Stimulated activated naive CD8-positive, alpha-beta T cell treated with anti-CD3 and anti-CD28 coated beads, Interleukin-15, amount 100 ng/mL, for 72 hours (primary cell): ENCODE results near the gene GEMIN2.
"Not testable (repeated sequence)": the region's sequence is repeated elsewhere in the genome, so short reads cannot be mapped to it uniquely, and the experiment has no call there.

Source experiments
- ATAC-seq: fragments of 150-1000 bp; cut with Tn5 transposase; 2 replicates; pipeline ENCODE4 v1.10.0; 2021; ENCODE audit warnings: mild to moderate bottlenecking, moderate library complexity
- DNase-seq, 2 donors: peaks; one replicate each; pipeline ENCODE4 v3.0.0; 2021 to 2022
- H3K27ac Mint-ChIP-seq, 2 donors: one replicate each; pipeline ENCODE4 v1.8.0; 2022; ENCODE audit warnings: mild to moderate bottlenecking in 2 of 2, mixed read lengths in 2 of 2, moderate library complexity in 2 of 2
- H3K27me3 Mint-ChIP-seq: one replicate; pipeline ENCODE4 v1.8.0; 2022; ENCODE audit warnings: mixed read lengths
- H3K4me1 Mint-ChIP-seq: one replicate; pipeline ENCODE4 v1.8.0; 2022; ENCODE audit warnings: mild to moderate bottlenecking, mixed read lengths
- H3K4me3 Mint-ChIP-seq, 2 donors: one replicate each; pipeline ENCODE4 v1.8.0; 2022; ENCODE audit warnings: mild to moderate bottlenecking in 2 of 2, mixed read lengths in 2 of 2, moderate library complexity in 1 of 2
- H3K9me3 Mint-ChIP-seq, 2 donors: one replicate each; pipeline ENCODE4 v1.8.0; 2022; ENCODE audit warnings: mixed read lengths in 2 of 2

Gene GEMIN2

DNA sequence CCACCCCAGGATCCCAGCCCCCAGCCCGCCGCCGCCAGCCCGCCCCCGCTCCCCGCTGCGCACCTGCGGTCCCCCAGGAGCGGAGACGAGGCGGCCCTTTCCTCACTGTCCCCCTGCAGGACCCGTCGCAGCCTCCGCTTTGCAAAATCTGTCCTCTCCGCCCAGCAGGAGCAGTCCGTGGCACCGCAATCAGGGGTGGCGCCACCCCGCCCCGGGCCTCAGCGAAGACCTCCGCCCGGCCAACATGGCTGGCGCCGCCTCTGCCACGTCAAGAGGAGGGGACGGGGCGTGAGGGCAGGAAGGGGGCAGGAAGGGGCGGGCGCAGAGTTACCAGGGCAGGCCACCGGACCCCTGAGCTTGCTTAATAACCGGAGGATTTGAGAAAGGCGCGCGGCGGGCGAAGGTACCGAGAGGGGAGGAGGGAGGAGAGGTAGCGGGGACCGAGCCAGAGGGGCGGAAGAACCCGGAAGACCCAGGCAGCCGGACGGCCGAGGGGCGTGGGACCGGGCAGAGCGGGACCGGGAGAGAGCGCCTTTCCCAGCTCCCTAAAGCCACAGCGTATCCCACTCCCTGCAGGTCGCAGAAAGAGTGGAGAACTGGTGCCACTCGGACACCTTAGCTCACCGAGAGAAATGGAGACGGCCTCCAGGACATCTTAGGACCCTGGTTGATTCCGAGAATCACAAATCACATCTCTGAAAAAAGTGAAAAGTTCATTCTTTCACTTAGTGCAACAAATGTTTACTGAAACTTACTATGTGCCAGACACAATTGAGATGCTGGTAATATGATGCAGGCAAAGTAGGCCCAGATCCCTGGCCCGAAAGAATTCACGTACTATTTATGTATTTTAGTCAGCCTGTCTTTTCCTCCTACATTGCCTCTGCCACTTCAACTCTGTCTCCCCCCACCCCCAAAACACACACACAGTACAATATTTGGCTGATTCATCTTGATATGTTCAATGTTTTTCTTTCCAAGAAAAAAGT is 10.9 kb upstream of the GEMIN2 start, which contains the start of gene SEC23A:
Gene SEC23A (minus strand): TSS at position 267 of the 989 bp plus-strand sequence. CDS start 7,117 bp downstream, outside the sequence.
- H3K27me3 Mint-ChIP-seq: no peaks in the 10 kb centered on the region
- H3K27ac Mint-ChIP-seq: peak within 1 kb of the TSS; percentile 99
- no peaks in the 10 kb centered on the region for H3K9me3 Mint-ChIP-seq
- ATAC-seq (peak; percentile 96), DNase-seq (peak; percentile 77 to 86)
- peaks cover 62% of the 10 kb centered on the region for H3K4me1 Mint-ChIP-seq
- H3K4me3 Mint-ChIP-seq: peak within 1 kb of the TSS; percentile 99 to 100

DNA sequence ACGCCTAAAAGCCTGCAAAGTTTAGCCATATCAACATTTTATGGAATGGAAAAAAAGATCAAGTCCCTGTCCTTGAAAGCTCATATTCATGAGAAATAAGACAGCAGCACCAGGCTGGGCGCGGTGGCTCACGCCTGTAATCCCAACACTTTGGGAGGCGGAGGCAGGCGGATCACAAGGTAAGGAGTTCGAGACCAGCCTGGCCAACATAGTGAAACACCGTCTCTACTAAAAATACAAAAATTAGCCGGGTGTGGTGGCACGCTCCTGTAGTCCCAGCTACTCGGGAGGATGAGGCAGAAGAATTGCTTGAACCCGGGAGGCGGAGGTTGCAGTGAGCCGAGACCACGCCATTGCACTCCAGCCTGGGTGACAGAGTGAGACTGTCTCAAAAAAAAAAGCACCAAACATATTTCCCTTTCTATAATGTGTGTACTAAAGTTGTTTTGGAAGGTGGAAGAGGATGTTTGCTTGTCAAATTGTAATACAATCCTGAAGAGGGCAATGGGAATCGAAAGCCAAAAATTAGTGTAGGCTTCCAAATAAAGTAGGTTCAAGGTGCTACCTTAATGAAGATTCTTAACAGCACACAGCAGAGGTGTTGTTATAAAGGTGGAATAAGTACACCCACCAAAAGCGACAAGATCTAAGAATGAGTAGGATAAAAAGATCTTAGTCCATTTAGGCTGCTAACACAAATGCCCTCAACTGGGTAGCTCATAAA is 9.9 kb upstream of the GEMIN2 start:
- not testable (repeated sequence) for H3K9me3 Mint-ChIP-seq, H3K27me3 Mint-ChIP-seq, DNase-seq, ATAC-seq
- peak overlapping the region; percentile 99 to 100 for H3K4me3 Mint-ChIP-seq
- peaks cover 60% of the 10 kb centered on the region for H3K4me1 Mint-ChIP-seq
- peak overlapping the region; percentile 99 for H3K27ac Mint-ChIP-seq

DNA sequence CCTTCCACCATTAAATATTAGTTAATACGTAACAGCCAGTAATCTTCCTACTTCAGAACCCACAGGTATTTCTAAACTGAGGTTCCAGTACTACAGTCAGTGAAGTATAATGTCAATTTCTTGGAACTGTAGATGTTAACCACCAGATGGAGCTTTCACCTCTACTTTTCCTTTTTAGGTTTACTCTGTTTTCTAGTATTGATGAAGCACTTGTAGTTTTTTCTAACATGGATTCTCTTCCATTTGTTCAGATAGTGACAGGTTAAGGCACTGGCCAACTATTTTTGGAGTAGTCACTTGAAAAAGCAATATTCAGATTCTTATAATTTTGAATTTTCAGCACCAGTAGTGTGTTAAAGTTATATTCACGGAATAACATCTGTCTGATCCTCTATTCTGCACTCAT is 6.5 kb upstream of the GEMIN2 start:
- no peaks in the 10 kb centered on the region for H3K9me3 Mint-ChIP-seq
- H3K4me3 Mint-ChIP-seq: no peak overlapping the region
- no peak overlapping the region for H3K27ac Mint-ChIP-seq
- DNase-seq: no peak
- no peak for ATAC-seq
- no peaks in the 10 kb centered on the region for H3K27me3 Mint-ChIP-seq
- H3K4me1 Mint-ChIP-seq: peaks cover 28% of the 10 kb centered on the region

DNA sequence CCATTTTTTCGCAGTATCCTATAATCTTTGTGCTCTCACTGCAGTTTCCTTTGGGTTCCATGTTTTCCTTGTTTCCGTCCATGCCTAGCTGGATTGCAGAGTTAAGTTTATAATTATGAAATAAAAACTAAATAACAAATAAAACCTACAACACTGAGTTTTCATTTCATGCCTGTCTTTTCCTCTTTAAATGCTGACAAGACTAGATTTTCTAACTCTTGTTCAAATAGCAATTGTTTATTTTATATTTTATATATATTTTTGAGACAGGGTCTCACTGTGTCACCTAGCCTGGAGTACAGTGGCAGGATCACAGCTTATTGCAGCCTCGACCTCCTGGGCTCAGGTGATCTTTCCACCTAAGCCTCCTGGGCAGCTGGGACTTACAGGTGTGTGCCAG is 5.3 kb upstream of the GEMIN2 start:
- ATAC-seq (no peak), DNase-seq (no peak)
- no peak overlapping the region for H3K4me3 Mint-ChIP-seq
- H3K9me3 Mint-ChIP-seq: no peaks in the 10 kb centered on the region
- no peak overlapping the region for H3K27ac Mint-ChIP-seq
- peaks cover 27% of the 10 kb centered on the region for H3K4me1 Mint-ChIP-seq
- no peaks in the 10 kb centered on the region for H3K27me3 Mint-ChIP-seq

DNA sequence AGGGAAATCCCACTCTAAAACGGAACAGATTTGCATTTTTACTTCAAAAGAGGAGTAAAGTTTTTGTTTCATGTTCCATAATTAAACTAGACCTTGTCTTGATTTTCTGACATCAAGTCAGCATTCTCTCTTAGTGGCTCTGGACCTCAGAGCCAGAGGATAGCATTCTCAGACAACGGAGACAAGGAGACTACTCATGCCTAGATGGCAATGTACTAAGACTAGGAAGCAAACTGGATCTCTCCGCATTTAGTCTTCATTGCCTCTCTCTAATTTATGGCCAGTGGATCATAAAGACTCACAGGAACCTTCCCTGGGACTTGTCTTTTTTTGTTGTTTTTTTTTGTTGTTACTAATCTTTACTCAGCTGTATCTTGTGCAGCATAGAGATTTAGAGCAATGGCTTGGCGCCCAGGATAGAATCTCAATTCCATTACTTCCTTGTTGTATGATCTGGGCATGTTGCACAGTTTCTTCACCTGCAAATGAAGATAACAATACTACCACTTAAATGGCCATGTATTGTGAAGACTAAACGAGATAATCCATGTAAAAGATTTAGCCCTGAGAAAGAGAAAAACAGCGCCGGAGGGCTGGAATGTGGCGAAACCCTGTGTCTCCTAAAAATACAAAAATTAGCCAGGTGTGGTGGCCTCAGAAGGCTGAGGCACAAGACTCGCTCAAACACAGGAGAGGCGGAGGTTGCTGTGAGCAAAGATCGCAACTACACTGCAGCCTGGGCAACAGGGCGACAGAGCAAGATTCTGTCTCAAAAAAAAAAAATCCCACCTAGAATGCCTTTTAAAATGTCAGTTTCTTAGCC is 4.0 kb upstream of the GEMIN2 start:
- DNase-seq: no peak
- ATAC-seq: no peak
- no peaks in the 10 kb centered on the region for H3K9me3 Mint-ChIP-seq
- no peak overlapping the region for H3K27ac Mint-ChIP-seq
- H3K4me3 Mint-ChIP-seq: no peak overlapping the region
- H3K27me3 Mint-ChIP-seq: no peaks in the 10 kb centered on the region
- peaks cover 22% of the 10 kb centered on the region for H3K4me1 Mint-ChIP-seq

DNA sequence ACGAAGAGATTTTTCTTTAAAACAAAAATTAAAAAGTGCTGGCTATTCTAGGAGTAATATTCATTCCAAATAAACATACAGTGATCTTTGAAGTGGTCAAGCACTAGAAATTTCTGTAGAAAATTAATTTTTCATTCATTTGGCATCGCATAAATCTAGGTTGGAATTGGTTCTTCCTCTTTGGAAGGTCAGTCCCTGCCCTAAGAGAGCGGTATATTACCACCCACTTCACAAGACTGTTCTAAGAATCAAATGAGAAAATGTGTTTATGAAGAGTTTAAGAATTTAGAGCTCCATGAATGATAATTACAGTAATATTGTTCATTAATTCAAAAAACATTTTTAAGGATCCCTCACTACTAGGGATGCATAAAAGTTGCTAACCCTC is 444 bp upstream of the GEMIN2 start:
- ATAC-seq (no peak), DNase-seq (no peak)
- H3K4me3 Mint-ChIP-seq: peak overlapping the region; percentile 94
- no peaks in the 10 kb centered on the region for H3K27me3 Mint-ChIP-seq
- H3K4me1 Mint-ChIP-seq: peaks cover 19% of the 10 kb centered on the region
- H3K27ac Mint-ChIP-seq: peak overlapping the region in 1 of 2 donors; percentile 96
- H3K9me3 Mint-ChIP-seq: no peaks in the 10 kb centered on the region

DNA sequence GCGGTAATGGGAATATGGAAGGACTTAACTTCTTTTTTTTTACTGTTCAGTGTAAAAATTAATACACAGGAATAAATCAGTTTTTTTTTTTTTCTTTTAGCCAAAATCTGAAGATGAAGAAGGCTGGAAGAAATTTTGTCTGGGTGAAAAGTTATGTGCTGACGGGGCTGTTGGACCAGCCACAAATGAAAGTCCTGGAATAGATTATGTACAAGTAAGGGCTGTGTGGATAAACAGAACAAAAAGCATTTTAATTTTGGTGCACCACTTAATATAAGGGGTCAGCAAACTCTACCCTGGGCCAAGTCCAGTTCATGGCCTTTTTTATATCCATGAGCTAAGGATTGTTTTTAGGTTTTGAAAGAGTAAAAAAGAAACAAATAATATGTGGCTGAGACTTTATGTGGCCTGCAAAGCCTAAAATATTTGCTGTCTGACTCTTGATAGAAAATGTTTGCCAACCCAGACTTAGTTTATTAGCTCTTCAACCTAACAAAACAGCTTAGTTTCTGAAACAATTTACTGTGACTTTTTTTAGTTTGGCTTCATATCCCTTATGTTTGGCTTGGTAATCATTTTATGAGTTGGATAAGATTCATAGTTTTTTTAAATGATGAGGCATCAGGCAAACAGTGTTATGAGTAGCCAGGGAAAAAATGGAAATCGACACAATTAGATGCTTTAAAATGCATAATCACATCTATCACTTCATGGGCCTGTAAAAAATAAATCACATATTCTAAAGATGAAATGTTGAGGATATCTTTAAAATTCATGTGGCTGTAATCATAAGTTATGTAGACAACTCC is 8.4 kb downstream of the GEMIN2 start:
- Mint-ChIP-seq H3K9me3 (no peaks in the 10 kb centered on the region), H3K4me1 (no peaks in the 10 kb centered on the region), H3K27me3 (no peaks in the 10 kb centered on the region), H3K27ac (no peak overlapping the region), H3K4me3 (no peak overlapping the region)
- DNase-seq (no peak), ATAC-seq (no peak)

DNA sequence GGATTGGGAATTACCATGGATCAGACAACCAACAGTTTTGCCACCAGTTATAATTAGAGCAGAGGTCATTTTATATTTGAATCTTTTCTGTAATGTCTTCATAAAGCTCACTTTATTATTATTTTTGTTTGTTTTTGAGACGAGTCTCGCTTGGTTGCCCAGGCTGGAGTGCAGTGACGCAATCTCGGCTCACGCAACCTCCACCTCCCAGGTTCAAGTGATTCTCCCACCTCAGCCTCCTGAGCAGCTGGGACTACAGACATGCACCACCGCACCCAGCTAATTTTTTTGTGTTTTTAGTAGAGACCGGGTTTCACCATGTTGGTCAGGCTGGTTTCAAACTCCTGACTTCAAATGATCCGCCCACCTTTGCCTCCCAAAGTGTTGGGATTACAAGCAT is 23.7 kb downstream of the GEMIN2 start:
- H3K9me3 Mint-ChIP-seq: peaks cover 3 to 13% of the 10 kb centered on the region in 2 donors
- DNase-seq, H3K4me1 Mint-ChIP-seq, ATAC-seq, H3K27ac Mint-ChIP-seq, H3K27me3 Mint-ChIP-seq, H3K4me3 Mint-ChIP-seq: not testable (repeated sequence)

DNA sequence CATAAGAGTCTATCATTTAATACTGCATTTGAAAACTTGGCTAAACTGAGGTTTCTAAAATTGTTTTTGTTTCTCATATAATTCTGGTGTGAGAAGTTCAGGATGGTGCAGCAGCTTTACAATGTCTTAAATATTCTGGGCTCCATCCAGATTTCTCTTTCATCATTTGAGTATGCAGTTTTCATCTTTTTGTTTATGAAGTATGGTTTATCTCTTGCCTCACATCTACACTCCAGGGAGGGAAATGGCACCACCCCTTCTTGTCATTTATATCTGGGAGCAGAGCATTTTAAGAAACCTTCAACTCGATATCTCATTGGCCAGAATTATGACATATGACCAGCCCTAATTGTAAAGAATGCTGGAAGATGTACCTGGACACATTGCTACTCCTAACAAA is 24.3 kb downstream of the GEMIN2 start:
- no peak overlapping the region for H3K27ac Mint-ChIP-seq
- DNase-seq: no peak

DNA sequence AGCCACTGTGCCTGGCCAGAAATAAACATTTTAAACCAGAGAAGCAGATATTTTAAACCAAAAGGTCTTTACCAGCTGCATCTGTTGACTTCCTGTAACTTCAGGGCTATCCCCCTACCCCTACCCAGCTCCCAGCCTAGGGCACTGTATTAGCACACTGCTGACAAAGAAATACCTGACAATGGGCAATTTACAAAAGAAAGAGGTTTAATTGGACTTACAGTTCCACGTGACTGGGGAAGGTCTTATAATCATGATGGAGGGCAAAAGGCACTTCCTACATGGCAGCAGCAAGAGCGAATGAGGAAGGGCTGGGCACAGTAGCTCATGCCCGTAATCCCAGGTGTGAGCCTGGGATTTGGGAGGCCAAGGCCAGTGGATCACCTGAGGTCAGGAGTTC is 26.0 kb downstream of the GEMIN2 start:
- no peak overlapping the region for H3K4me3 Mint-ChIP-seq
- no peak for ATAC-seq

More for the DNA sequence above, 24.3 kb downstream of the GEMIN2 start:
- H3K27me3 Mint-ChIP-seq: no peaks in the 10 kb centered on the region
- ATAC-seq: no peak
- H3K9me3 Mint-ChIP-seq: peaks cover 7 to 18% of the 10 kb centered on the region in 2 donors
- H3K4me3 Mint-ChIP-seq: no peak overlapping the region
- H3K4me1 Mint-ChIP-seq: no peaks in the 10 kb centered on the region

DNA sequence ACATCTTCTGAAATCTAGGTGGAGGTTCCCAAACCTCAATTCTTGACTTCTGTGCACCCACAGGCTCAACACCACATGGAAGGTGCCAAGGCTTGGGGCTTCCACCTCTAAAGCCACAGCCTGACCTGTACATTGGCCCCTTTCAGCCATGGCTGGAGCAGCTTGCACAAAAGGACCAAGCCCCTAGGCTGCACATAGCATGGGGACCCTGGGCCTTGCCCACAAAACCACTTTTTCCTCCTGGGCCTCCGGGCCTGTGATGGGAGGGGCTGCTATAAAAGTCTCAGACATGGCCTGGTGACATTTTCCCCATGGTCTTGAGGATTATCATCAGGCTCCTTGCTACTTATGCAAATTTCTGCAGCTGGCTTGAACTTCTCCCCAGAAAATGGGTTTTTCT is 27.5 kb downstream of the GEMIN2 start:
- H3K4me1 Mint-ChIP-seq, DNase-seq, H3K27ac Mint-ChIP-seq, ATAC-seq, H3K27me3 Mint-ChIP-seq, H3K4me3 Mint-ChIP-seq: not testable (repeated sequence)
- H3K9me3 Mint-ChIP-seq: peaks cover 7 to 18% of the 10 kb centered on the region in 2 donors

More for the DNA sequence above, 26.0 kb downstream of the GEMIN2 start:
- Mint-ChIP-seq H3K4me1 (no peaks in the 10 kb centered on the region), H3K27ac (peak overlapping the region in 1 of 2 donors; percentile 58), H3K9me3 (peaks cover 7 to 18% of the 10 kb centered on the region in 2 donors), H3K27me3 (no peaks in the 10 kb centered on the region)
- DNase-seq: no peak

DNA sequence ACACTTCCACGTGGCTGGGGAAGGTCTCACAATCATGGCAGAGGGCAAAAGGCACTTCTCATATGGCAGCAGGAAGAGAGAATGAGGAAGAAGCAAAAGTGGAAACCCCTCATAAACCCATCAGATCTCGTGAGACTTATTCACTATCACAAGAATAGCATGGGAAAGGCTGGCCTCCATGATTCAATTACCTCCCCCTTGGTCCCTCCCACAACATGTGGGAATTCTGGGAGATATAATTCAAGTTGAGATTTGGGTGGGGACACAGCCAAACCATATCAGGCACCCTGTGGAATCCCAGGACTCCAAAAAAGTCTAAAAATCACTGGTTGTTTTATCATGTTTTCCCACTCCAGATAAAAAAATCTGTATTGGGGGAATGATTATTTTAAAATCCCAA is 29.1 kb downstream of the GEMIN2 start:
- DNase-seq, H3K27ac Mint-ChIP-seq: not testable (repeated sequence)
- H3K9me3 Mint-ChIP-seq: peaks cover 7 to 18% of the 10 kb centered on the region in 2 donors

DNA sequence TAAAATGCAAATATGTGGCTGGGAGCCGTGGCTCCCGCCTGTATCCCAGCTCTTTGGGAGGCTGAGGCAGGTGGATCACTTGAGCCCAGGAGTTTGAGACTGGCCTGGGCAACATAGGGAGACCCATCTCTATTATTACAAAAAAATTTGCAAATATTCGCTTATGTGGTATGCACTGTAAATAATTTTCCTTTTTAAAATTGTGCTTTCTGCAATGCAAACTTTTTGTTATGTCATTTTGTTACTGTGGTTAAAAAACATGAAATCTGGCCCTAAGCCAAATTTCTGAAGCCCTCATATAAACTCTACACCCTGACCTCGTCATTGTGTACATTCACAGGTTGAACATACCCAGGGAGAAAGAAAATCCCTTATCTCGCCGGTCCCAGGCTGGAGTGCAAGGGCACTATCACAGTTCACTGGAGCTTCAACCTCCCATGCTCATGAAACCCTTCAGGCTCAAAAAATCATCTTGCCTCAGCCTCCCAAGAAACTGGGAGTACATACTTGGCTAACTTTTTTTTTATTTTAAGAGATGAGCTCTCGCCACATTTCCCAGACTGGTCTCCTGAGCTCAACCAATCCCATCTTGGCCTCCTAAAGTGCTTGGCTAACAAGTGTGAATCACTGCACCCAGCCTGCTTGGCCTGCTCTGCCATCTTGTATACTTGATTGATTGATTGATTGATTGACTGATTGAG is 31.3 kb downstream of the GEMIN2 start:
- Mint-ChIP-seq H3K27ac (no peak overlapping the region), H3K4me1 (no peaks in the 10 kb centered on the region), H3K4me3 (no peak overlapping the region), H3K9me3 (peaks cover 7 to 18% of the 10 kb centered on the region in 2 donors), H3K27me3 (no peaks in the 10 kb centered on the region)
- ATAC-seq (no peak), DNase-seq (no peak)

More for the DNA sequence above, 29.1 kb downstream of the GEMIN2 start:
- not testable (repeated sequence) for H3K4me1 Mint-ChIP-seq, ATAC-seq, H3K4me3 Mint-ChIP-seq, H3K27me3 Mint-ChIP-seq

DNA sequence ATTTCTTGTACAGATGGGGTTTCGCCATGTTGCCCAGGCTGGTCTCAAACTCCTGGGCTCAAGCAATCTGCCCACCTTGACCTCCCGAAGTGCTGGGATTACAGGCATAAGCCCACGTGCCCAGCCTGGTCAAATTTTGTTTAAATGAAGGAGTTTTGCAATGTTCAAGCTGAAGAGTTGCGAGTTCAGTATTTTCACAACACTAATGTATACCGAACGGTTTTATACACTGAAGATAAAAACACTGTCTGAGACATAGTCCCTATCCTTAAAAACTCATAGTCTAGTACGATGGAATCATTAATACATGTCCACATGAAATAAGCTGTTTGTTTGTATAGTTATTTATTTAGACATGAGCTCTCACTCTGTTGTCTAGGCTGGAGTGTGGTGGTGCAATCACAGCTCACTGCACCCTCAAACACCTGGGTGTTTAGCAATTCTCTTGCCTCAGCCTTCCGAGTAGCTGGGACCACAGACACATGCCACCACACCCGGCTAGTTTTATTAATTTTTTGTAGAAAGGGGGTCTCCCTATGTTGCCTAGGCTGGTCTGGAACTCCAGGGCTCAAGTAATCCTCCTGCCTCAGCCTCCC is 40.6 kb downstream of the GEMIN2 start:
- DNase-seq (no peak), ATAC-seq (no peak)
- no peaks in the 10 kb centered on the region for H3K4me1 Mint-ChIP-seq
- no peak overlapping the region for H3K4me3 Mint-ChIP-seq
- H3K27ac Mint-ChIP-seq: peak overlapping the region in 1 of 2 donors; percentile 6
- no peaks in the 10 kb centered on the region for H3K27me3 Mint-ChIP-seq
- H3K9me3 Mint-ChIP-seq: no peaks in the 10 kb centered on the region
